HG03064 (cell line): ENCODE measurements around the gene SH3PXD2B.
"Not testable (repeated sequence)": the region's sequence is repeated elsewhere in the genome, so short reads cannot be mapped to it uniquely, and the experiment has no call there.

Experiments
- ATAC-seq: cut with Tn5 transposase; IDR thresholded peaks from one replicate; pipeline ENCODE4 v1.9.1; 2021; ENCODE audit warnings: low read depth; ENCODE audit not compliant: unreplicated experiment

SH3PXD2B gene

DNA sequence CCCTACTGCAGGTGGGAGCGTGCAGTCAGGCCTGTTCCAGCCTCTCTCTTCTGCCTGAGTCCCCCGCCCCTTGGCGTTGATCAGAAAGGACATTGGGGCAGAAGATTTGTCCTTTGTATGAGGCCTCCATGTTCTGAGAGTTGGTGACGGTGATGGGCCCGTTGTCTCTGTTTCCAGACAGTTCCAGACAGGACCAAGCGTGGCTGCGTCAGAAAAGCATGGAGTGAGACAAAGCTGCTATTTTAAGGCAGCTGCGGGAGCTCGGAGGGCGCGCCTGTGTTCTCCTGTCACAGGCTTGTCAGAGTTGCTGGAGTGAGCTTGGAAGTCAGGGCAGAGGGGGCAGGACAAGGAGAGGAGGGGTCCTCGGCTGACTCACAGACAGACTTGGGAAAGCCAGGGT, 32.1 kb upstream of the SH3PXD2B start:
- no peak for ATAC-seq

DNA sequence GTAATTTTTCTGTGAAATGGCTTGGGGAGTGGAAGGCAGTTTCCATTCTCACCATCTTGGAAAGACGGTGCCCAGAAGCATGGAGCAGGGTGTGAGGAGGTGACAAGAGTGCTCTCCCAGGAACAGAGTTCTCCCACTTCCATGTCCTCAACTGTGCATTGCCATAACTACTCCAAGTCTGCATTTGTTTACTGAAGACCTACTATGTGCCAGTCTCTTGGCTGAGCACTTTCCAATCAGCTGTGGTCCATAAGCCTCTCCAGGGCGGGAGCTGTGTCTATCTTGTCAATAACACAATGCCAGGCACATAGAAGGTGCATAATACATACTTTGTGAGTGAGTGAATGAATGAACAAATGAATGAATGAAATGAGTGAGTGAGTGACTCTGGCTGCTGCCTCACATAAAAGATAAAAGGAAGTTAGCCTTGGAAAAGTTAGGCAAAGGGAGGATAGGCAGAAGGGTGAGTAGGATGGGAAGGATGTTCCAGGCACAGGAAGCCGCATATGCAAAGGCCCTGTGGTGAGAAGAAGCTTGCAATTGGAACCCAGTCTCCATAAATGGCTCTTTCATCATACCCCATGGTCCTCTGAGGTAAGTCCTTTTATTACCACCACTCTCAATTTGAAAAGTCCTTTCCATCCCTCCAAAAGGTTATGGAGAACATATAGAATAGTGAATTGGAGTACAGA, 31.3 kb upstream of the SH3PXD2B start:
- ATAC-seq = no peak

DNA sequence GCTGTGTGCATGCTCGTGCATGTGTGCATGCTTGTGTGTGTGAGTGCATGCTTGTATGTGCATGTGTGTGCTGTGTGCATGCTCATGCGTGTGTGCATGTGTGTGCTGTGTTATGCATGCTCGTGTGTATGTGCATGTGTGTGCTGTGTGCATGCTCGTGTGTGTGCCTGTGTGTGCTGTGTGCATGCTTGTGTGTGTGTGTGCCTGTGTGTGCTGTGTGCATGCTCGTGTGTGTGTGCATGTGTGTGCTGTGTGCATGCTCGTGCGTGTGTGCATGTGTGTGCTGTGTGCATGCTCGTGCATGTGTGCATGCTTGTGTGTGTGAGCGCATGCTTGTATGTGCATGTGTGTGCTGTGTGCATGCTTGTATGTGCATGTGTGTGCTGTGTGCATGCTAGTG, 30.3 kb upstream of the SH3PXD2B start:
- no peak for ATAC-seq

DNA sequence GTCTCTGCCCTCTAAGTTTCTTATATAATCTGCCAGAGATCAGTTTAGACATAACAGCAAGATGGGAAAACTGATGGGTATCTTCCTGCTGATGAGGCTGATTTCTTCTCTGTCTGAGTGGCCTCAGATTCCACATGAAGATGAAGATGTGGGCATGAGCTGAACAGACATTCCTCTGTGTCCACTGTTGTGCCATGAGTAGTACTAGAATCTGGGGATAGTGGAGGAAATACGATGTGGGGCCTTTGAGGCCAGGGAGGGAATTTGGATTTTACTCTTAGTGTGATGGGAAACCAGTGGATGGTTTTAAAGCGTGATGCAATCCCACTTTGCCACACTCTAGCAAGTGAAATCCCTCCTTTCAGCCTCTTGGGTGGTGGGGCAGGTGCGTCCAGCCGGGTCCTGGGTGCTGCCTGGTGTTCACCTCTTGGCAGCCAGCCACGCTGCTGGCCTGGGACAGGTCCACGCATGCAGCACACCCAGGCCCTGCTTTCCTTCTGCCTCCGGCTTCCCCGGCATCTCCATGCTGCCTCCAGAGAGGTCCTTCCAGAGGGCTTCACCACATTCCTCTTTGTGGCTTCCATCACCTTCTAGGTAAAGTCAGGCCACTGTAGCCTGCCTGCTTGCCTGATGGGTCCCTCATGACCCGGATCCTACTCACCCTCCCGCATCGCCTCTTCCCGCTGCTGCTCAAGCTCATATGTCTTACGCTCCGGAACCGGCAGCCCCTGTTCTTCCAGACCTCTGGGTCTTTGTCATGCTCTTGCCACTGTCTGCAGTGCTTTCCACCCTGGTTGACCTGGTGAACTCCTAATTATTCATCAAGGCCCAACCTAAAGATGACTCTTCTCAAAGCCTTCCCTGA, 28.1 kb upstream of the SH3PXD2B start:
- no peak for ATAC-seq

- ATAC-seq = no peak
These were observed 26.9 kb upstream of the SH3PXD2B start for GRCh38 chr5:172481011-172481800.

GRCh38 chr5:172479784-172480115, 25.4 kb upstream of the SH3PXD2B start:
- no peak for ATAC-seq

DNA sequence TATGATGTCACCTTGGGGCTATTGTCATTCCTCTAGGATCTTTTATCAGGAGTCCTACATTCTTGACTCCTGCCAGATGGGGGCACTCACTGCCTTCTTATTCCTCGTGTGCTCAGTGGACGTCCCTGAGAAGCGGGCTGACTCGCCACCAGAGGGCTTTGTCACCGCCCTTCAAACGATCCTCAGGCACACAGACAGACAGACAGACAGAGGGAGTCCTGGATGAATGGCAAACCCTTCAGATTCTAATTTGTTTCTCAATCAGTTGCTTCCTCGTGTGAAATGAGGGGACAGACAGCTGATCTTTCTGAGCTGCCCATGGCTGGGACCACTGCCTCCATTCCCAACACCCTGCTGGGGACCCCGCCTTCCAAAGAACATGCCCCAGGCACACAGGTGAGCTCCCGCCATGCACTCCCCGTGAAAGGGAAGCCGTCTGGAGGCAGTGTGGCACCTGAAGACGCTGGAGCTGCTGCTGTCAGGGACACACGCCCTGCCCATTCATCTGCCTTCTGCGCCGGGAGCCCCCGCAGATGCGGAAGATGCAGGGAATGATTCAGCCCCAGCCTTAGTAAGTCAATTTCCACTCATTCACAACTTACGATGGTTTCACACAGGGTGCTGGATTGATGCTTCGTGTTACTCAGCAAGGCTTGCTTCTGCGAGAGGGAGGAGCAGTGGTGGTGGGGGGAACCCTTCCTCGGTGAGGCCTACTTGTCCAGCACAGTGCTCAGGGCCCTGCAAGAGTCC, 24.9 kb upstream of the SH3PXD2B start:
- peak; percentile 75 for ATAC-seq

DNA sequence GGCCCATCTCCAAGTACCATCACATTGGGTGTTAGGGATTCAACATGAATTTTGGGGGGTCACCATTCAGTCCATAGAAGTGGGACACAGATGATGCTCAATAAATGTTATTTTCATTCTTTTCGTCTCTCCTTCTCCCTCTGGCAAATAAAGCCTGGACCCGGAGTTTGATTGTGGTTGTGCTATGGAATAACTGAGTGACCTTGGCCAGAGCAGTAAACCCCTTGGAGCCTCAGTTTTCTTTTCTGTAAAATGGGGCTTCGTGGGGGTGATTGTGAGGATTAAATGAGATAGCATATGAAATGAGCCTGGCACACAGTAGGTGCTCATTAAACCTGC, 24.3 kb upstream of the SH3PXD2B start:
- ATAC-seq = not testable (repeated sequence)

GRCh38 chr5:172478256-172478655, 23.9 kb upstream of the SH3PXD2B start:
- ATAC-seq = no peak

GRCh38 chr5:172477466-172477865, 23.1 kb upstream of the SH3PXD2B start:
- no peak for ATAC-seq

DNA sequence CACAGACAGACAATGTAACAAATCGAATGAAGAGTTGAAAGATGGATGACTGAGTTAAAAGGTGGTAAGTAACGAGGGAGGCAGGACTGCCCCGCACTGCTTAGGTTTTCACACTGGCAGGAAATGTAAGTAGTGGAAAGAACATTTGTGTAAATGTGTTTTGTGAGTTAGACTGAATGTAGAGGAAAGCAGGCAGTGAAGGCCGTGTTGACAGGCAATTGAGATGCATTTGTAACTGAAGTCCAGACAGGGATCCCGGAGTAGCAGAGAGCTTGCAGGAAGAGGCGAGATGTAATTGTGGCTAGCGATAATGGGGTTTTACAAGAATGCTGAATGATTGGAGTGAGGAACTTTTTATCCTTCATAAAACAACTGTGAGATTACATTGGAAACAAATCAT, 20.0 kb upstream of the SH3PXD2B start:
- ATAC-seq = no peak

- no peak for ATAC-seq
These were observed 19.1 kb upstream of the SH3PXD2B start for GRCh38 chr5:172473427-172473826.

GRCh38 chr5:172469697-172470096, 15.4 kb upstream of the SH3PXD2B start:
- no peak for ATAC-seq

GRCh38 chr5:172466062-172466461, 11.7 kb upstream of the SH3PXD2B start:
- no peak for ATAC-seq

DNA sequence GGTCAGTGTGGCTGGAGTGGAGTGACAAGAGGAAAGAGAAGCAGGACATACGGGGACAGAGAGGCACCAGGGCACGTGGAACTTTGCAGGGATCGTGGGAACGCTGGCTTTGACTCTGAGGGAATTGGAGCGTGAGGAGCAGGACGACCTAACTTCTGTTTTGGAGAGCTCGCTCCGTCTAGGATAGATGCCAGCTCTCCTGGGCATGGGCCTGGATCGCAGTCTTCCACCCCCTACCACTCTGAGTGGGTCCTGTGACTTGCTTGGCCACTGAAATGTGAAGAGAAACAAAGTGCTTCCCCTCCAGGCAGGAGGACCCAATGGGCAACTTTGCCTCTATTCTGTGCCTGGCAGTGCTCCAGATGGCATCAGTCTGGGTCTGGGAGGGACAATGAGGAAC, 8.7 kb upstream of the SH3PXD2B start:
- no peak for ATAC-seq

DNA sequence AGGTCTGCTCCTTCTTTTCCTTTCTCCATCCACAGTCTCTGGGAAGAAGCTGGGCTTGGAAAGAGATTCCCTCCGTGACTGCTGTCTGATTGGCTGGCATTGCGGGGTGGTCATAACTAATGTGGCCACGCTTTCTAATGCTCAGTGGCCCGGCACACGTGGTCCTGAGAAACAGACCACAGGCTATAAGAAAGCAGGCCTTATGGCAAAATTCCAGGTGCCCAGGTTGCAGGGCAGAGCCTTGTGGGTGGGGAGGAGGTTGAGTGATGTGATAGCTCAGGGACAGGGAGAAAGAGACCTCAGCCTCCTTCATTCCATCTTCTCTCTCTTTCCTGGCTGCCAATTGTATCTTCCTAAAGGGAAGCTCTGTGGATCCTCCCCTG, 5.4 kb upstream of the SH3PXD2B start:
- no peak for ATAC-seq

DNA sequence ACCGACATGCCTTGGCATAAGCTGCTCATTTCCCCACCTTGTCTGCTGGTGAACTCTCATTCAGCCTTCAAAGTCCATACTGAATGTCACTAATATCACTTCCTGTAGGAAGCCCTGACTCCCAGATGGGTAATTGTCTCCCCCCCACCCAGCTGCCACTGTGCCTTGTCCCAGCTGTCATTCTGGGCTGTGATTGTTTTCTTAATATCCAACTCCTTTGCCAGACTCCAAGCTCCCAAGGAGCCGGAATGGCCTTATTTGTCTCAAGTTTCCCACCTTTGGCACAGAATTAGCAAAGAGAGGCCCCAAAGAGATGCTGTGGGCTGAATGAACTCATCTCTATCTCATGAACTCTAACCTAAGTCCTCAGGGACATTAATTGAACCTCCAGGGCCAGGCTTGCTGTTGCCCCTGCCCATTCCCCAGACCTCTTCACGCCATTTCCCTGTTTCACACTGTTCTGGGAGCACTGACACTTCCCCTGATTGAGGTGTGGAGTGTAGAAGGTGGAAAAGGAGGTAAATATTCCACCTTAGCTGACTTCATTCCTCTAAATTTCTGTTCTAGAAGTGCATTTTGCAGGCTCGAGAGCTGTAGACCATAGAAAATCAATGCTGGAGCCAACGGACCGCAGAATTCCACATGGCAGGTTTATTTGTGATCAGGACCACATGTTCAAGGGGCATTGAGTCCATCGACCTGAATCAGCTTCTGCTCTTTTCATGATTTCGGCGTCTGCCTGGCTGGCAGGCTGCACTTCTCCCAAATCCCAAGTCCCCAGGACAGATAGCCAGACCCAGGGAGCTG, 4.9 kb upstream of the SH3PXD2B start:
- no peak for ATAC-seq

GRCh38 chr5:172456076-172456722, 1.9 kb upstream of the SH3PXD2B start:
- no peak for ATAC-seq

DNA sequence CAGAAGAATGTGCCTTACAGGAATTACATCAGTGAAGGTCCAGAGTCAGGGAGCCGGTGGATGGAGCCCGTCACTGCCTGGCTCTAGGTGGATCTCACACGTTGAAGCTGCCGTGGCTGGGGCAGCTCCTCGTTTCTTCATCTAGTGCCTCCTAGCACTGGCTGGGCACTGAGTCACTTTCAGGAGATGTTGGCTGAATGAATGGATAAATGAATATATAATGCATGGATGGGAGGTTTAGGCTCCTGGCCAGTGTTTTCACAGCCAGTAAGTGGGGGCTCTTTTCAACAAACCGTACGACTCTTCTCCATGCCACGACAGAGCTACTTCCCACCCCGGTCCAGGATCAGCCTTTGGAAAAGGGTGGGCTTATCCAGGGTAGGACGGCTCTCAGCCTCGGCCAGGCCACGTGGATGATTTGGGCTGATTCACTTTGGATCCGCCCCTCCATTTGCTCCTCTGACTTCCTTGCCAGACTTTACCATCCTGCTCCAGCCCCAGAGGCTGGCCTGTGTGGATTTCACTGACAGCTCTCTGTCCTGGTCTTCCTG, 1.3 kb upstream of the SH3PXD2B start:
- no peak for ATAC-seq
